ENCODE results near the gene SLC25A51.

The SLC25A51 gene, protein sequence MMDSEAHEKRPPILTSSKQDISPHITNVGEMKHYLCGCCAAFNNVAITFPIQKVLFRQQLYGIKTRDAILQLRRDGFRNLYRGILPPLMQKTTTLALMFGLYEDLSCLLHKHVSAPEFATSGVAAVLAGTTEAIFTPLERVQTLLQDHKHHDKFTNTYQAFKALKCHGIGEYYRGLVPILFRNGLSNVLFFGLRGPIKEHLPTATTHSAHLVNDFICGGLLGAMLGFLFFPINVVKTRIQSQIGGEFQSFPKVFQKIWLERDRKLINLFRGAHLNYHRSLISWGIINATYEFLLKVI
- total RNA-seq: 7.0 to 27.1 (median 19.8) reads per million in 18 experiments

DNA sequence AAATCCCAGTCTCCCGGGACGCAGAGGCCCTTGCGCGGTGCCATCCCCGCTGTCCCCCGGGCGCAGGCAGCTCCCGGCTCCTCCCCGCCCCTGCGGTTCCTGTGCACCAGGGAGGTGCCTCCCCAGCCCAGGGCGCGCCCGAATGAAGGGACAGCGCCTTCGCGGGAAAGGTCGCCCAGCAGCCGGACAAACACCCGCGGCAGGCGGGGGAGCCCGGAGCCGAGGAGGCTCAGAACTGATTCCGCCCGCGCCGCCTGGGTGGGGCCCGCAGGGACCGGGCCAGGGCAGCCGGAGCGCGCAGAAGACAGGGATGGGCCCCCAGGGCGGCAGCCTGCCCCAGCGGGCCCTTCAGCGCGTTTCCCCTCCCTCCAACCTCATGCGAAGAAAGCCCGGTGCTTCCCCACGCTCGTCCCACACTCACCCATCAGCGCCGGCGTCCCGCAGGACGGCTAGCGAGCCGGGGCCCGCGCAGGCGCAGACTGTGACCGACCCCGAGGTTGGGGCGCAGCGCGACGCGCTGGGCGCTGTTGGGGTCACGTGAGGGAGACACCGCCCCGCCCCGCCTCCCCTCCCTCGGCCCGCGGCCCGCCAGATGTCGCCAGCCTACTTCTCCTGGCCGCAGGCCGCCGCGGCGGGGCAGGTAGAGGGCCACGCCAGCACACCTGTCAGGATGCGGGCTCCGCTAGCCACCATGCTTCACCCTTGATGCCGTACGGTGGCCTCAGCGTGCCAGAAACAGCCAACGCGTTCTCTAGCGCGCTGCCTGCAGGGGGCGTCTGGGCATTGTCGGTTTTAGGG, at the start of gene SLC25A51:
Gene SLC25A51 (minus strand): TSS at position 481 of the 798 bp plus-strand sequence. CDS start 15,577 bp downstream, outside the sequence.
- DNase-seq: peak; percentile 92

DNA sequence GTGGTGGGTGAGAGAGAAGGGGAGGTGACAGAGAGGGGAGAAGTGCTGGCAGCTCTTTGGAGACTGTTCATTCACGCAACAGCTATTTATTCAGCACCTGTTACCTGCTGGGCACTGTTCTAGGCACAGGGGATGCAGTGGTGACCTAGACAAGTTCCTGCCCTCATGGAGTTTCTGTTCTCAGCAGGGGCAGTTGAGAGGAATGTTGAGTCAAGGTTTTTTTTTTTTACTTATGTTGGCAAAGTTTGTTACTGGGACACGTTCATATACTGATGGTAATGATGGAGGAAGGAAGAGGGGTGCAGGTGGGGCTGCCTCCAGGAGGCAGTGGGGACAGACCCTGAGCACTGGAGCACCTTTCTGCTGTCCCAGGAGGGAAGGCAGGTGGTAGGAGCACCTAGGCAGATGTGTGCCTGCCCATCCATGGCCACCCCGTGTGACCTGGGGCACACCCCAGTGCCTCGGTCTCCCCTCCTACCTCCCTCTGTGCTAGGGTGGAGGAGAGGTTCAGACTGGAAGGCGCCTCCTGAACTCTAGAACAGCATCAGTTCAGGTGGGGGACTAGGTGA, 49.4 kb upstream of the SLC25A51 start:
- DNase-seq: no peak

DNA sequence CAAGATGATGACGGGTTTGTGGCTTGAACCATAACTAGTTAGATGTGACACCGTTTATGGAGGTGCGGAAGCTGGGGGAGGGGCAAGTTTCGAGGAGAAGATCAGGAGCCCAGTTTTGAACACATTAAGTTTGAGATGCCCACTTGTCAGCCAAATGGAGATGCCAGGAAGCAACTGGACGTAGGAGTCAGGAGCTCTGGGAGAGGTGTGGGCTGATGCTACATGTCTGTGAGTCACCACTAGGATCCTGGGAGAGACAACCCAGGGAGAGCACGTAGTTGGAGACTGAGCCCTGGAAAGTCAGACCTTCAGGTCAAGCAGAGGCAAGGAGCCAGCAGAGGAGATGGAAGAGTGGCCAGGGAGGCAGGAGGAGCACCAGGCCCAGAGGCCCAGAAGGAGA, 48.8 kb upstream of the SLC25A51 start:
- DNase-seq: no peak

DNA sequence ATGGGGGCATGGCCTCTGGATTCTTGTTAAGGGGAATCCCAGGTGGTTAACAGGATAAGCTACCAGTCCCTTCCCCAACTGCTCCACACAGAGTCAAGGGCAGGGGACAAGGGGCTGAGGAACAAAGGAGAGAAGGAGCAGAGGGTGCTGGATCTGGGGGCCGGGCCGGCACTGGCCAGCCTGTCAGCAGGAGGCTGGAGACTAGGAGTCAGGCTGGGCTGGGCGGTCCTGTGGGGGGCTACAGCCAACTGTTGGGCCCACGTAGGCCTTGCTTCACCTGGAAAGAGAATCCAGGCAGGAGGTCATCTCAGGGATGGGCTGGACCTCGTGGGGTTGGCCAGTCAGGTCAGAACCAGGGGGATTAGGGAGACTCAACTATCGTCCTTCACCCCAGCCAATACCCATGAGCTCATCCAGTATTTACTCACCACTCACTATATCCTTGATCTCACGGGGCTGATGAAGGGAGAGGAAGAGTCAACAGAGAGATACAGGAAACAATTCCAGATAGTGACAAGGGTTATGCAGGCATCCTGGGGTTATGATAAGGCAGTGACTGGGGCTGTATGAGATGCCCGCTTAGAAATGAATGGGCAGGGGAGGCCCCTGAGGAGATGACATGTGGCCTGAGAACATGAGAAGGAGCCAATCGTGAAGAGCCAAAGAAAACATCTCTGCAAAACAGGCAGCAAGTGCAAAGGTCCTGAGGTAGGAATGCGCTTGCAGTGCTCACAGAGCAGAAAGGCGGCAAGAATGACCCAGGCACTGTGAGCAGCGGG, 47.9 kb upstream of the SLC25A51 start:
- DNase-seq: no peak

DNA sequence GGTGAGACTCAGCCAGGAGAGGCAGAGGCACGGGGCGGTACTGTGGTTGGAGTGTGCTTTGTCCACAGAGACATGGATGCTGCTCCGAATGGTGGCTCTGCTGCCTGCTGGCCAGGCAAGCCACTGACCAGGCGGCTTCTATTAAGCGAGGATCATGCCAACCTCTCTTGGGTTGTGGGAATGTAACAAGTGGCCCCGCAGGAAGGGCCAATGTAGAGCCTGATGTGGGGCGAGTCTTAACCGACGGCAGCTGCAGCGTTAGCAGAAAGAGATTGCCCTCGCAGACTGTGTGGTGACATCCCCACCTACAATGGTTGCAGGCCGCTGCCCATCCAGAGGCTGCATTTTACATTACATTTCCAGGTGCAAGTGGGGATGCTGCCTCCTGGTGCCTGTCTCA, 46.6 kb upstream of the SLC25A51 start:
- DNase-seq: no peak

DNA sequence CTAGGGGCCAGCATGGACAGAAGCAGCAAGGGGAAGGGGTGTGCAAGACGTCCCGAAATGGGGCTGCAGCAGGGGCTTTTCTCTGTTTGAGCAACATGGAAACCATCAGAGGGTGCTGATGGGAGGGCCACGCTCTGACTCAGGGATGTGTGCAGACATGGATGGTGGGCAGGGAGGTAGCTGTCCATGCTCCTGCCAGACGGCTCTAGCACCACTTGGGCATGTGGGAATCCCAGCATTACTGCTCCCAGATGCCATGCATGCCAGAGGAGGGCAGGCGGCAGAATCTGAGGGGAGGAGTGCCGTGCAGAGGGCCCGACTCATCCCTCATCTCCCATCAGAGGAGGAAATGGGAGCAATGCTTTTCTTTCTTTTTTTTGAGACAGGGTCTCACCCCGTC, 45.6 kb upstream of the SLC25A51 start:
- no peak for DNase-seq

DNA sequence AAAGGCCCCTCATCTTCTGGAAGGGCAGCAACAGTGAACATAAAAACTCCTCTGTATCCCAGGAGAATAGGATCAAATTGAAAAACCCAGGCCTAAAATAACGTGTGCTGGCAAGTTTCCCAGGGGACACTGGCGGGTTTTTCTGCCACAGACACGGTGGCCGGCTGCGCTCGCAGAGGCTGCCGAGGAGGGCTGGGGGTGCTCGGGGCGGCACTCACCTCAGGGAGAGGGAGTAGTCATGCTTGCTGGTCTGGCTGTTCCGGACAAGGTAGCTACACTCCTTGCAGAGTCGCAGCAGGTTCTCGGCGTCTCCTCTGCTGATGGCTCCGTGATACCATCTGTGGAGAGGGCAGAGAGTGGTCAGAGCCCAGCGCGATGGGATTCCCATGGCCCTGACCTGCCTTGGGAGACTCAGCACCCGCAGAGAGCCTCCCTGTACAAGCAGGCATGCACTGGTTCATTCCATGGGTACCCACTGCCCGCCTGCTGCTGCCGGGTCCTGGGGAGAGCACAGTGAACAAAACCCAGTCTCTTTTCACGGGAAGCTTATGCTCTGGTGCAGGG, 44.6 kb upstream of the SLC25A51 start:
- no peak for DNase-seq

DNA sequence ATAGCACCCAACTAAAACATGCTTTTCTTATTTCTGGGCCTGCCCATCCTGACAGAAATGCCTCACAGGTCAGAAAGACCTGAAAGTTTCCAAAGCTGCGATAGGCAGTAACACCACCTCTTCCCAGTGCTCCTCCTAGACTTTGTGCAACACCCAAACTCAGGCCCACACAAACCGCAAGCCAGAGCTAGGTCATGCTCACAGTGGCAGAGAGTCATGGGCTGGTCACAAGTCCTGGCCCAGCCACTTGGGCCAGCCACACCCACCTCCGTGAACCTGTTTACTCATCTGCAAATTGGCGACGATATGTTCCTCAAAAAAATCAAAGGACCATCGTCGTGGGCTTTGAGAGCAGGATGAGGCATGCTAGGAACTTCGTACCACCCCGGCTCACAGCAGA, 44.0 kb upstream of the SLC25A51 start:
- peak; percentile 77 to 93 for DNase-seq

DNA sequence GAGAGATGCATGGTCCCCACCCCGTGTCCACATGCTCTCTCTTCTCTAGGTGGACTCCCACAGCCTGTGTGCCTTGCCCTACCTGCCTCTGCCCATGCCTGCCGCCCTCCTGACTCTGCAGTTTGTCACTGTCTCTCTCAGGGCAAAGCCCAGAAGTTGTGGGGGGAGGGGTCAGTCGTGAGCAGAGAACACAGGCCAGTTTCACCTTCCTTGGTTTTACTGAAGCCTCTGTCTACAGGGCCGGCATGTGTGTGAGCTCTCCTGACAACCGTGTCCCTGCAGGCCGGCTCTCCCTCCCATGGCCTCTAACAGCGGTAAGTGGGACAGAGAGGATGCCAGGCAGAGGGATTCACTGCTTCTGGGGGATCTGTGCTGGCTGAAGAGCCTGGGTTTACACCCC, 43.5 kb upstream of the SLC25A51 start:
- no peak for DNase-seq

DNA sequence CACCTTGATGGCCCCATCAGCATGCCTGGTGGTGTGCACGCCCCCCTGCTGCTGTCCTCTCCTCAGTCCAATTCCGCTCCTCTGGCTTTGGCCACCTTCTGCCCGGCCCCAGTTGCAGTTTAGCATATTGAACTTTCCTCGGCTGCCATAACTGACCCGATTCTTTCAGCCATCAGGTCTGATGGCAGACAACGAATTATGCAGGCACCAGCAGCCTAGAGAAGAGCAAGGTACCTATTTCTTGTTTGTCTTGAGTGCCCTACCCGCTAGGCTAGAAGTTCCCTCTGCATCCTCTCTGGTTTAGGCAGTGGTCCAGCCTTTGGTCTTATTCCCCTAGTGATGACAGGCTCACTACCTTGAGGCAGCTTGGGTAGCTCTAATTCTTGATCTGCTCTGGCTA, 43.0 kb upstream of the SLC25A51 start:
- no peak for DNase-seq

DNA sequence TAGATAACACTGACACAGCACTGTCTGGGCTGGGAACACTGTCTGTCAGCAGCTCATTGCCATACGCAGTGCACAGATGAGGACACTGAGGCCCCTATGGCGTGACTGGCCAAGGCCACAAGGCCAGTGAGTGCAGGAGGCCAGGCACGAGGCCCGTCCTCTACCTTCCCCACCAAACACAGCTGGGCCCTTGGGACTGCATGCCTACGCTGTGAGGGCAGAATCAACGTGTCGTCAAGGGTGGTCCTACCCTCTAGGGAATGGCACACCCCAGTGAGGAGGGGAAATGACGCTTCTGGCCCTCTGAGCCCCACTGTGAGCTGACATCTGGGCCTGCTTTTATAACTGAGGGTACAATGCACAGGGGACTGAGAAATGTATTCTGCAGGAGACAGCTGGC, 42.1 kb upstream of the SLC25A51 start:
- no peak for DNase-seq

DNA sequence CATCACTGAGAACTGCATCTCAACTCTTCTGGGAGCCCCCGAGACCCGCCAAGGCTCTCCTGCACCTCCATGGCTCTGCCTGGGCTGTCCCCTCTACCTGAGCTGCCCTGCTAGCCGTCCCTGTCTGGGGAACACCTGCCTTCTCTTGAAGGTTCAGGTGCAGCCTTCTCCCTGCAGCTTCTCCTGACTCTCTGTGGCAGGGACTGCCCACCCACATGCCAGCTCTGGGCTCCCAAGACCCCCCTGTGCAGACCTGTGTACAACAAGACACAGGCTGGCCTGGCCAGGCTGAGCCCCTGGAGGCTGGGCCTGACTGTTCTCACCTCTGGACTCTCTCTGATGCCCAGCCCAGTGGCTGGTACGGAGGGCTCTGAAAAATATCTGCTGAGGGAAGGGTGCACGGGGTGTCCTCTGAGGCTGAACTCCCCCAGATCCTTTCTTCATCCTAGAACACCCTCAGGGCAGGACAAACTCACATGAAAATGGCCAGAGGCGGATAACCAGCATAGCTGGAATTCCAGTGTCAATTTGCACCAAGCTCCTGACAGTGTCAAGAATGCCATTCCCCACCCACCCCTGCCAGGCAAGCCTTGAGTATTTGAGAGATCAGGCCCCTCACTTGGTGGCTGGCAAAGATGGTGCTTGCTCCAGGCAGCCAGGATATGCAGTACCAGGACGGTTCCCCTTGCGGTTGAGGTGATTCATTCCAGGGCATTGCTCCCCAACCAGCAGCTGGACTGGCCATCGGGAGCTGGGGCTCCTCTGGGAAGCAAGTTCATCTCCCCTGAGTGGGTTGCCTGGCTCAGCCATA, 40.9 kb upstream of the SLC25A51 start:
- DNase-seq: no peak

DNA sequence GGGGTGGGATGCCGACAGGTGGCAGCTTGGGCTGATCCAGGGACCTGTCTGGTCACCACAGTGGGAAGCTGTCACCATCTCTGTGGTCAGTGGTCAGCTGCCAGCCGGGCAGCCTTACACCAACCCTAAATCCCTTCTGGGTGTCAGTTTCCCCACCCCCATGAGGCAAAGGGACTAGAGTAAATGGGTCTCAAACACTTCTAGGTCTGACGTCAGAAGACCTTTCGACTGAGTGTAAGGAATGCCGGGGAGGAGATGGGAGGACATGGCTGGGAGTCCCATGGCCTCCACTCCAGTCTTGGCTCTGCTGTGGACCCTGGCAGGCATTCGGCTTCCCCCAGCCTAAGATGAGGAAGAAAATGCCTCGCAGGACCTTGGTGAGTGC, 40.3 kb upstream of the SLC25A51 start:
- no peak for DNase-seq

DNA sequence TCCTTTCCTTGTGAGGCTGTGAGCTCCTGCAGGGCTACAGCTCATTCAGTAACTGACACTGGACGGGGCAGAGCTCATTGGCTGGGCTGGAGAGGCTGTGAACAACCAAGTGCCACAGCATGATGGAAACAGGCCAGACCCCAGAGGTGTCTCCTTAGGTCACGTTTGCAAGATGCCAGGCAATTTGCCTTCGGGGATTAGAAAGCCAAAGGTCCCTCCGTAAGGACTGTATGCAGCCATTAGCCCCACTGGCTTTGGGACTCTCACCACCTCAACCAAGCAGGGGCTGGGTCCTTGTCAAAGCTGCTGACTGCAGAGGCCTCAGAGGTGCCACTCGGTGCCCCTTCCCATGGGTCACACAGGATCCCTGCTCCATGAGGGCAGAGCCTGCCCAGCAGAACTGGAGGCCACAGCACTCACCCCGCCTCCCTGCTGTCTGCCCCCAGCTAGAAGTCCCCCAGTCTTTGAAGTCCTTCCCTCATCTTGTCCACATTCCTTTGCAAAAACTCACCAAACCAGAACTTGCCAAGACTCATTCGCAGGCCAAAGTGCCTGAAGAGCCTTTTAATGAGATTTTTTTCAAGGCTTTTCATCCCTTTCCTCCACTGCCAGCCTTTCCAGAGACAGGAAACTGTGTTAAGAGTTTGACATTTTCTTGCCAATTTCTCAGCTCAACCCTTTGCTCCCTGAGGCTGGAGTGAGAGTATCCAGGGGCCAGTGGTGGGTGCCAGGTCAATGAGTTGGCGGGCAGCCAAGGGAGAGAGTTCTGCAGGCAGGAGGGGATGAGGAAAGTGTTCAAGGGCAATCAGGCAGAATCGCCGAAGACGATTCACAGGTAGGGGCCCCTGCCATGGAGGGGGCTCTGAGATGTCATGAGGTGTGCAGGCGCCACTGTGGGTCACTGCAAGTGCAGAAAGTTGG, 39.7 kb upstream of the SLC25A51 start:
- DNase-seq: no peak

DNA sequence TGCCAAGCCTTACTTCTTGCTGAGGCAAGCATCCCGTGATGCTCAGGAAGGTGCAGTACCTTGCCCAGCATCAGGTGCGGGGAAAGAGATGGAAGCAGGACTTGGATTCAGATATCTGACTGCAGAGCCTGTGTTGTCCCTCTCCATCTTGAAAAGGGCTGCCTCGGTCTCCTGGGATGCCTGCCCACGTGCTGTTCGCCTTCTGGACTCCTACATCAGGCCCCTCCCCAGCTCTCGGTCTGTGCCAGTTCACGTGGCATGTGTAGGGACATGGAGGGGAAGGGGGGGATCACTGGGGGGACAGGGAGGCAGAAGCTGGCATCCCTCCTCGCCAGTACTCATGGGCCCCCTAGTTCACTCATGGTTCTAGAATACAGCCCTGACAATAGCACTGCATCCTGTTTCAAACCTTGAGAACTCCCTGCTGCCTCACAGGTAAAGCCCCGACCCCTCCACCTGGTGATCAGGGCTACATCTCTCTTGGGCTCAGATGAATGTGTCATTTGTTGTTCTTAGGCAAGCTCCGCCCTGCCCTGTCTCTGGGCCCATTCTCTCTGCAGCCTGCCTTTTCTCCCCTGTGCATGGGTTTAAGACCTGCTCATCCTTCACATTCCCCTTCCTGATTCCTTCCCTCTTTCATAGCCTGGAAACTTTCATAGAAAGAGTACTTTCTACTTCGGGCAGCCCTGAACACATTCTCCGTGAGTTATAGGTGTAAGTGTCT, 38.9 kb upstream of the SLC25A51 start:
- no peak for DNase-seq

DNA sequence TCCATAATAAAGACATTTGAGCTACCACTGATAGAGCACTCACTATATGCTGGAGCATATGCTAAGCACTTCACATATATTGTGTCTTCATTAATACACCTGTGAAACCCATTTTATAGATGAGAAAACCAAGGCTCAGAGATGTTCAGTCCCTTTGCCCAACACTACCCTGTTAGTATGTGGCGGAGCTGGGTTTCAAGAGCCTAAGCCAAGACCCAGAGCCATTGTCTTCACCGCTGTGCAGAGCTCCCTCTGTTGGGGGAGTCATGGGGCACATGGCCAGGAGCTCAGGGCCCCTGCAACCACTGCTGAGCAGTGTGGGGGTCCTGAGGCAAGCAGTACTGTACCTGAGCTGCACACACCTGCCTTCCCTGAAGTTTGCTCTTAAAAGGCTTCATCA, 37.3 kb upstream of the SLC25A51 start:
- DNase-seq: no peak

DNA sequence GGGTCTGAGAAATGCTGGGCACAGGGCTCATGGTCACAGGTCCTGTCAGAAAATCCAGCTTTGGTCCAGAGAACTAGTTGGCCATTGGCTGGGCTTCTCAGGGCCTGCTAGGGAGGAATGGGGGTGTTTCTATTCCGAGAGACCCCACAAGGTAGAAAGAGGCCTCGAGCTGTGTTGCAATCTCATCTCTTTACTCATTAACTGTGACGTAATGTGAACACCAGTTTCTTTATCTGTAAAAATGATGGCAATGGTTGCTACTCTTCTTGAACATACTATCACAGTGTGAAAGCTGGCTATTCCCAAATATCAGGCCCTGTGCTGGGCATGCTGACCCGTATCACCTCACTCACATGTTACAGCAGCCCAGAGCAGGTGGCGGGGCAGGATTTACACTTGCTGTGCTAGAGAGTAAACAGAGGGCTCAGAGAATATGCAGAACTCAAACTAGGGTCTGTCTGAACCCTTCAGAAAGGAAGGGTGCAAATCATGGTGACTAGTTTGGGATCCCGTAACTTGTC, 35.7 kb upstream of the SLC25A51 start:
- DNase-seq: no peak

DNA sequence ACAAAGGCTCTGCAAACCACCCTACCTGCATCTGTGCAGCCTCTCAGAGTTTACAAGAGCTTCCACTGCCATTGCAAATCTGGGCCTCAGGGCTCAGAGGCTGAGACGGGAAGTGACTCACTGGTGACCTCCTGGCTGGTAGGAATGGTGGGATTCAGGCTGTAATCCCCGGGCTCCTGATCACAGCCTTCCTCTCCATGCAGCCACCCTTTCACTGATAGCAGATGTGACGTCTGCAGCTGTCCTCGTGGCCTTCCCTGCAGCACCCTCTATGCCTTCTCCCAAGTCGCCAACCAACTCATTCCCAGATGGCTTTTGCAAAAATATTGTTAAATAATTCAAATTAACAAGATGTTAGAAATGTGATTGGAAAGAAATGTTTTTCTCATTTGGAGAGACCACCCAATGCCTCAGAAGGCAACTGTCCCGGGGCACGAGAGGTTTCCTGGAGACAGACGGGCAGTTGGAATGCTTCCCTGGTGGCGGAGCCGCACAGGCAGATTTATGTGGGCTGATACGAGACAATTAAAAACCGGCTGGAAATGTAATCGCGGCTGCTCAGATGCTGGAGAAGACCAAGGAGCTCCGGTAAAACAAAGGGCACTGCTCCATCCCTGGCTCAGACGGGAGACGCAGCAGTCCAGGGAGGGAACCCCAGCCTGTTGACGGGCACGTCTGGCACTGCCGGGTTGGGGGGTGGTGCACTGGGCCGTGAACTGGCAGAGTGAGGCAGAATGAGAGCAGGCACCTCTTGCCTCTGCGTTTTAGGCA, 34.4 kb upstream of the SLC25A51 start:
- no peak for DNase-seq

DNA sequence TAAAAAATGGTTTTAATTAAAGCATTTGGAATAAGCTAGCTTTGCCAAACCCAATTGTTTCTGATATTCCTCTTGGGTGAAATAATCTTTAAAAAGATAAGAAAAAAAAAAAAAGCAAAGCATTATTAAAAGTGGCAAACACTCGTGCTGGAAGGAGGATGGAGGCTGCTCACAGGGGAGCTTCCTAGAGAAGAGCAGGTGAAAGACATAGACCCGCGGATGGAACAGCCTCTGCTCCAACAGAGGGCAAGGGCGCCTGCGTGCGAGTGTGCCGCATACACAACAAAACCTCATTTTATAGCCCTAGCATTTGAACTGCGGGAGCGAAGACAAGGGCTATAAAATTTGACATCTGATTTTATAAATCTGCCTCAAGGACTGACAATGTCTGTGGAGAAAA, 33.4 kb upstream of the SLC25A51 start:
- no peak for DNase-seq
